Astrocyte (in vitro differentiated cells and primary cell): Measurements from ENCODE around the gene CTNND2.

Experiments
- CTCF ChIP-seq: IDR thresholded peaks from 2 replicates; pipeline ENCODE4 v1.5.1; 2011; ENCODE audit warnings: low read depth, mild to moderate bottlenecking, inconsistent platforms, low read length, moderate library complexity; ENCODE audit not compliant: insufficient read depth
- EZH2 ChIP-seq: IDR thresholded peaks from 2 replicates; pipeline ENCODE4 v1.6.1; 2012; ENCODE audit warnings: mild to moderate bottlenecking, low read length, inconsistent platforms; ENCODE audit not compliant: insufficient read depth

- TF ChIP-seq CTCF: no peak
- TF ChIP-seq EZH2: no peak
Observed at GRCh38 chr5:10949856-10950630, 954.2 kb downstream of the CTNND2 start.
